ENCODE results near the gene TMEM179.

- TF ChIP-seq POLR2AphosphoS5 (IDR thresholded peaks at IDR 0.05; ENCODE audit: low read depth, low read length) (no peak), TAF1 (IDR thresholded peaks at IDR 0.05; ENCODE audit: borderline replicate concordance, insufficient read depth, low read length) (no peak), SIN3A (IDR thresholded peaks at IDR 0.05; ENCODE audit: borderline replicate concordance, insufficient read depth, low read length) (no peak), REST (IDR thresholded peaks at IDR 0.05; ENCODE audit: insufficient read depth in 1 of 2, low read depth in 2 of 2, low read length in 2 of 2) (no peak), FOXP2 (optimal IDR thresholded peaks at IDR 0.05; ENCODE audit: borderline replicate concordance, extremely low read depth, extremely low read length, insufficient read depth) (no peak)
Observed at GRCh38 chr14:104547310-104547997, 57.1 kb downstream of the TMEM179 start.
